Myocyte (in vitro differentiated cells): Measurements from ENCODE around the gene VPS26A. TPM values are rescaled to one million over a fixed set of nuclear protein-coding genes. Genes with fewer than 3 reads are reported as not detected.
"Not testable (repeated sequence)": the region's sequence is repeated elsewhere in the genome, so short reads cannot be mapped to it uniquely, and the experiment has no call there.

Experiments
- DNase-seq: peaks from one replicate; pipeline ENCODE4 v3.0.0-alpha.2; 2012; ENCODE audit warnings: low read depth
- total RNA-seq: library from RNA; depleted of rRNA; stranded (reverse); fragments of >200 nt; gene quantifications from 2 replicates; pipeline ENCODE4 v1.2.3, GENCODE V29; 2014

Gene VPS26A
- total RNA-seq, 1 donor from 2014 or later = 32.2 TPM

DNA sequence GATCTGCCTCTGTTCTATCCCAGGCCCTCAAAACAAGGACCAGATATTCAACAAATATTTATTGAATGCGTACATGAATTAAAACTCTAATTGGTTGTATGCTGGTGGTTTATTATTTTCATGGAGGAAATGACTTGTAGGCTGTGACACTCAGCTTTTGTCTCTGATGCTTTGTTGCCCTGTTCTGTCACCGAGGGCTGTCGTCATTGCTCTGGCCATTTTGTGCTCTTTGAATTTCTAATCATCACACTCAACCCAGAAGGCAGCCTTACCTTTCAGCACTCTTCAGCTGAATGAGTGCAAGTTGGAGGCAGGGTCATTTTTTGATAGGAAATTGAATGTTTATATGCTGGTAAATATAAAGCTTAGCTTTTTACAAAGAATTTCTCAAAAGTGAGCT, 21.5 kb upstream of the VPS26A start:
- DNase-seq = no peak

GRCh38 chr10:69103784-69104183, 20.2 kb upstream of the VPS26A start:
- DNase-seq = no peak

DNA sequence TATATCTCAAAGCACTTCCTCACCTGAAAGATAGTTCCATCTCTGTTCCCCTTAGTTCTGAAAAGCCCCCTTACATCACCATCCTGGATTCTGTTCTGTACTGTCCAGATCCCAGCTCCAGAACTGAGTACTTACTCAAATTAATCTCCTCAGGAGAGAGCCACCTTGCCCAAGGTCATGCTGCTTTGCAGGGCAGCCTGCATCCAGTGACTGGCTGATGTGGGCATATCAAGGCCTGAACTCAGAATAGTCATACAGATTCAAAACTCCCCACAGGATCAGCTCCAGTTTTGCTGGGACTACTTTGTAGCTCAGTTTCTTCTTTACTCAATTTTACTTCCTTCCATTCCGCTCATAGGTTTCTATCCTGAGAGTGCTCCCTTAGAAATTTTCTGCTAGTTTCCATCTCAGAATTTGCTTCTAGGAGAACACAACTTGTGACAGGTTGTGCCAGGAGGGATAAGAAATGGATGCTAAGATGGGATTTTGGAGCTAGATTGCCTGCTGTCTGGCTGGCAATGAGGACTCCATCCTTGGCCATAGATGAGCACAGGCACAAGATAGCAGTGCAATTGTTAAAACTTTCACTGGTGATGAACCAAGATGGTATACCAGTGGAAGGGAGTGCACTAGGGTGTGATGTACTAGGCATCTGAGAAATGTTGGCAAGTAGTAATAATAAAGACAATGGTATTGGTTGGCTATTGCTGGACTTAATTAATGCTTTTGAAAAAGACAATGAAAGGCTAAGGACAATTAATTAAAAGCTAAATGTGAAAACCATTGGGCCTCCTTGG, 18.8 kb upstream of the VPS26A start:
- no peak for DNase-seq

DNA sequence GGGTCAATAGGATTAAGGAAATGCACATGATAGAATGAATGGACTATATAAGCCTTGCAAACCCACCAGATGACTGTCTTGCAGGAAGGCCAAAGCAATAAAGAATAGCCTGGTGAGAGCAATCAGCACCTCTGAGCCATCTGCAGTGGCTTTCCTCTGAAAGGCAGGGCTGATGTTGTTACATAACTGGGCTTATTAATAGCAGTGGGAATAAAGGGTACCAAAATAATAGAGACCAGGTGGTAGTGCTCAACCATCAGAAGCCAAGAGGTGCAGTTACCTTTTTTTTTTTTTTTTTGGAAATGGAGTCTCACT, 16.8 kb upstream of the VPS26A start:
- DNase-seq = no peak

- DNase-seq = no peak
Observed at GRCh38 chr10:69107699-69108098, 16.3 kb upstream of the VPS26A start.

GRCh38 chr10:69119896-69120295, 4.1 kb upstream of the VPS26A start:
- no peak for DNase-seq

- DNase-seq = no peak
Observed at GRCh38 chr10:69123306-69123746, 652 bp upstream of the VPS26A start.

- DNase-seq = peak; percentile 52
Observed at GRCh38 chr10:69124563-69125268, 738 bp downstream of the VPS26A start.

- DNase-seq = no peak
Observed at GRCh38 chr10:69125554-69125953, 1.6 kb downstream of the VPS26A start.

- DNase-seq = no peak
Observed at GRCh38 chr10:69130251-69130650, 6.3 kb downstream of the VPS26A start.

GRCh38 chr10:69139961-69140360, 16.0 kb downstream of the VPS26A start:
- DNase-seq = no peak

- DNase-seq = no peak
Observed at GRCh38 chr10:69141304-69141703, 17.3 kb downstream of the VPS26A start.

DNA sequence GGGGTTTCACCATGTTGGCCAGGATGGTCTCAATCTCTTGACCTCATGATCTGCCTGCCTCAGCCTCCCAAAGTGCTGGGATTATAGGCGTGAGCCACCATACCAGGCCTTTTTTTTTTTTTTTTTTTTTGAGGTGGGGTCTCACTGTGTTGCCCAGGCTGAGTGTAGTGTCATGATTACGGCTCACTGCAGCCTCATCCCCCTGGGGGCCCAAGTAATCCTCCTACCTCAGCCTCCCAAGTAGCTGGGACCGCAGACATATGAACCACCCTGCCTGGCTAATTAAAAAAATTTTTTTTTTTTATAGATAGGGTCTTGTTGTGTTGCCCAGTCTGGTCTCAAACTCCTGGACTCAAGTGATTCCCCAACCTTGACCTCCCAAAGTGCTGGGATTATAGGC, 18.1 kb downstream of the VPS26A start:
- DNase-seq = not testable (repeated sequence)

GRCh38 chr10:69142983-69143382, 19.0 kb downstream of the VPS26A start:
- no peak for DNase-seq

DNA sequence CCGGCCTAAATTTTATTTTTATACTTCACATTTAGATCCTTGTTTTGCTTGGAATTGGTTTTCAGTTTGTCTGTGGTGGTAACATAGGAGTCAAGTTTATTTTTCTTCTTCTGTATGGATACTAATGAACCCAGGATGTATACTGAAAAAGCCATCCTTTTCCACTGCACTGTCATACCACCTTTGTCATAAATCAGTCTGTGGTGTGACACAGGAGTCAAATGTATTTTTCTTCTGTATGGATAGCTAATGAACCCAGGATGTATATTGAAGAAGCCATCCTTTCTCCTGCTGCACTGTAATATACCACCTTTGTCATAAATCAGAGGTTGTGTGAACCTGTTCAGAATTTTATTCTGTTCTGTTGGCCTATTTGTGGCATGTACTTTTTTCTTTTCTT, 21.4 kb downstream of the VPS26A start:
- no peak for DNase-seq

DNA sequence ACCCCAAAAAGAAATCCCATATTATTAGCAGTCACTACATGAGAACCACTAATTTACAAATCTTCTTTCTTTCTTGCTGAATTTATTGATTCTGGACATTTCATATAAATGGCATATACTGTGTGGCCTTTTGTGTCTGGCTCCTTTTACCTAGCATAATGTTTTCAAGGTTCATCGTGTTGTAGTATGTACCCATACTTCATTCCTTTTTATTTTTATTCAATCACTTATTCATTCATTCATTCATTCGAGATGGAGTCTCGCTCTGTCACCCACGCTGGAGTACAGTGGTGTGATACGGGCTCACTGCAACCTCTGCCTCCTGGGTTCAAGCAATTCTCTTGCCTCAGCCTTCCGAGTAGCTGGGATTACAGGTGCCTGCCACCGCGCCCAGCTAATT, 21.9 kb downstream of the VPS26A start:
- DNase-seq = no peak

DNA sequence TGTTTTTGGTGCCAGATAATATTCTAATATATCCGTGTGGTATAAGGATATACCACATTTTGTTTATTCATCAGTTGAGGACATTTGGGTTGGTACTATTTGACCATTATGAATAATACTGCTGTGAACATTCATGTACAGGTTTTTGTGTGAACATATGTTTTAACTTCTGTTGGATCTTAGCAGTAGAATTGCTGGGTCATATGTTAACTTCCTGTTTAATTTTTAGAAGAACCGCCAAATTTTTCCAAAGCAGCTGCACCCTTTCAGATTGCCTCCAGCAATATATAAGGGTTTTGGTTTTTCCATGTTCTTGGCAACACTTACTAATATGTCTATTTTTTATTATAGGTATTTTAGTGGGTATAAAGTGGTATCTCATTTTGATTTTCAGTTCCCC, 22.8 kb downstream of the VPS26A start:
- no peak for DNase-seq

DNA sequence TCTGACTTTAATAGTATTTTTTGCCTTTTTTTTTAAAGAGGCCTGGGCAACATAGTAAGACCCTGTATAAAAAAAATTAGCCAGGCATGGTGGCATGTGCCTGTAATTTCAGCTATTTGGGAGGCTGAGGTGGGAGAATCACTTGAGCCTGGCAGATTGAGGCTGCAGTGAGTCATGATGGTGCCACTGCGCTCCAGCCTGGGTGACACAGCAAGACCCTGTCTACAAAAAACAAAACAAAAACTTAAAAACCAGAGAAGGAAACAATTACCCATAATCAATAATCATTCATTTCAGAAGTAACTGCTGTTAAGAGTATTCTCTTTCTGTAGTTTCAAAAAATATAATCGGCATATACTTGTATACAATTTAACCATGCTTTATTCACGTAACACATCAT, 28.0 kb downstream of the VPS26A start:
- DNase-seq = no peak

GRCh38 chr10:69153227-69153626, 29.2 kb downstream of the VPS26A start:
- no peak for DNase-seq

- DNase-seq = peak; percentile 2
Observed at GRCh38 chr10:69160809-69161241, 36.8 kb downstream of the VPS26A start.

- DNase-seq = no peak
Observed at GRCh38 chr10:69168493-69168892, 44.5 kb downstream of the VPS26A start.

DNA sequence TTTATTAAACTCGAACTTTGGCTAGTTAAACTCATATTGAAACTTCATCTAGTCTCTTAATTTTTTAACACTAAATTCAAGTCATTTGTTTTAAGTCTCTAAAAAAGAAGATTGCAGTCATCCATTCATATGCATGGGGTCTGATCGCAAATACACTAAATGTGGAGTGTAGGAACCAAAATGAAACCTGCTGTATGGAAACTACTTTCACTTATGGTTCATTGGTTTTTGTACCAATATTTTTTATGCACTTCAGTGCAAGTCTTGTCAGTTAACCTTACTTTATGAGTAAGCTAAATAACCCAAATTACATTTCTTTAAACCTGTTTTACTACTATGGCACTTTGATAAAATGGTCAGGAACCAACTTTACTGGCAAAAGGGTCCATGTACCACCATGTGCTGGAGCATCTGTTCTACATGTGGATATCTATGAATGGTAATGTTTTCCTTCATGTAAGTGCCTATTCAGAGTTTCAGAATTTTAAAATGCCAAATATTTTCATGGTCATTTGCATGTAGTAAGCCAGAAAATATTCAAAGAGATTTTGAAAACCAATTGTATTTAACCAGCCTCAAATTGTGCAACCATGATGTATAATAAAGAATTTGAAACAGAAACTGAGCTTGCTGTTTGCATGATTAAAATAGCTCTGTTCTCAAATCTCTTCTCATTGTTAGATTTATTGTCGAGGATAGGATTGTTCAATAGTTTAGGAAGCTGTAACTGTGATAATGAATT, 48.4 kb downstream of the VPS26A start:
- DNase-seq = no peak
